LNCAP (cell line): ENCODE results near the gene MGST3.

Experiments used
- TF ChIP-seq, protein P1 (sequence below): fragments of 450-650 bp; IDR thresholded peaks from 2 replicates; pipeline ENCODE4 v1.5.1; 2017; ENCODE audit warnings: mild to moderate bottlenecking

Gene MGST3

DNA sequence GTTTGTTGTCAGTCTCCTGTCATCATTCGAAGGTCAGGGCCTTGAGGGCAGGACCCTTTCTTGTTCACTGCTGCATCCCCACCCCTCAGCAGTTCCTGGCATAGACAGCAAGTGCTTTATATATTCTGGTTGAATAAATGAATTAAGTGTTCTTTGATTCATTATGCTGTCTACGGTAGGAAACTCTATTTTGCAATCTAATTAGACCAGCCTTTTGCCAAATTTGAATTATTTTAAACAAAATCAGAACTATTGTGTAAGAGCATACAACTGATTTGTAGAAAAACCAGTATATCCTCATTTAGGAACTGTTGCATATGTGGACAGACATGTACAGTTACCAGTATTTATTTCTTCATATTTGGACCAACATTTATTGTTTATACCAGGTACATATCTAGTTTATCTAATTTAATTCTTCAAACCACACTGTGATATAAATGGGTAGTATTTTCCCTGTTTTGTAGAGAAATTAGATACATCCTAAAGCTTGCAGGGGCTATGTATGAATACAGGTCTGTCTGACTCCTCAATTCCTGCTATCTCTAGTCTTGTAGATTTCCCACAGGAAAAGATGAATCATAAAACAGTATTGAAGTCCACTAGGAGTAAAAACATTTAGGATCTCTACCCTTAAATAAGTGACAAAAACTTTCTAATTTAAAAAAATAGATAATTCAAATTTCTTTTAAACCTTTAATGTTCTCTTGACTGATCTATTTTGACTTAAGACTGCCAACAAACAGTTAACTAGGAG lies 10.4 kb downstream of the MGST3 start:
- TF ChIP-seq, protein P1, sequence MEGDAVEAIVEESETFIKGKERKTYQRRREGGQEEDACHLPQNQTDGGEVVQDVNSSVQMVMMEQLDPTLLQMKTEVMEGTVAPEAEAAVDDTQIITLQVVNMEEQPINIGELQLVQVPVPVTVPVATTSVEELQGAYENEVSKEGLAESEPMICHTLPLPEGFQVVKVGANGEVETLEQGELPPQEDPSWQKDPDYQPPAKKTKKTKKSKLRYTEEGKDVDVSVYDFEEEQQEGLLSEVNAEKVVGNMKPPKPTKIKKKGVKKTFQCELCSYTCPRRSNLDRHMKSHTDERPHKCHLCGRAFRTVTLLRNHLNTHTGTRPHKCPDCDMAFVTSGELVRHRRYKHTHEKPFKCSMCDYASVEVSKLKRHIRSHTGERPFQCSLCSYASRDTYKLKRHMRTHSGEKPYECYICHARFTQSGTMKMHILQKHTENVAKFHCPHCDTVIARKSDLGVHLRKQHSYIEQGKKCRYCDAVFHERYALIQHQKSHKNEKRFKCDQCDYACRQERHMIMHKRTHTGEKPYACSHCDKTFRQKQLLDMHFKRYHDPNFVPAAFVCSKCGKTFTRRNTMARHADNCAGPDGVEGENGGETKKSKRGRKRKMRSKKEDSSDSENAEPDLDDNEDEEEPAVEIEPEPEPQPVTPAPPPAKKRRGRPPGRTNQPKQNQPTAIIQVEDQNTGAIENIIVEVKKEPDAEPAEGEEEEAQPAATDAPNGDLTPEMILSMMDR, result no peak

DNA sequence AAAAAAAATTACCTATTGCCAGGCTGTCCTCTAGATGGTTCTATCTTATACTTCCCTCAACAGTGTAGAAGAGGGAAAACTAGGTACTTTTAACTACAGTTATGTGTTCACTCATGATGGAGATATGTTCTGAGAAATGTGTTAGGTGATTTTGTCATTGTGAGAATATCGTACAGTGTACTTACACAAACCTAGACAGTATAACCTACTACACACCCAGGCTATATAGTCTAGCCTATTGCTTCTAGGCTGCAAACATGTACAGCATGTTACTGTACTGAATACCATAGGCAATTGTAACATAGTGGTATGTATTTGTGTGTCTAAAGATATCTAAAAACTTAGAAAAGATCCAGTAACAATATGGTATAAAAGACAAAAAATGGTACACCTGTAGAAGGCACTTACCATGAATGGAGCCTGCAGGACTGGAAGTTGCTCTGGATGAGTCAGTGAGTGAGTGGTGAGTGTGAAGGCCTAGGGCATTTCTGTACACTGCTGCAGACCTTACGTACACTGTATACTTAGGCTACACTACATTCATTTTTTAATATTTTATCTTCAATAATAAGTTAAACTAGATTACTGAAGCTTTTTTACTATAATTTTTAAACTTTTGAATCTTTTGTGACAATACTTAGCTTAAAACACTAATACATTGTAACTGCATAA lies 13.2 kb downstream of the MGST3 start:
- TF ChIP-seq, protein P1, result no peak

DNA sequence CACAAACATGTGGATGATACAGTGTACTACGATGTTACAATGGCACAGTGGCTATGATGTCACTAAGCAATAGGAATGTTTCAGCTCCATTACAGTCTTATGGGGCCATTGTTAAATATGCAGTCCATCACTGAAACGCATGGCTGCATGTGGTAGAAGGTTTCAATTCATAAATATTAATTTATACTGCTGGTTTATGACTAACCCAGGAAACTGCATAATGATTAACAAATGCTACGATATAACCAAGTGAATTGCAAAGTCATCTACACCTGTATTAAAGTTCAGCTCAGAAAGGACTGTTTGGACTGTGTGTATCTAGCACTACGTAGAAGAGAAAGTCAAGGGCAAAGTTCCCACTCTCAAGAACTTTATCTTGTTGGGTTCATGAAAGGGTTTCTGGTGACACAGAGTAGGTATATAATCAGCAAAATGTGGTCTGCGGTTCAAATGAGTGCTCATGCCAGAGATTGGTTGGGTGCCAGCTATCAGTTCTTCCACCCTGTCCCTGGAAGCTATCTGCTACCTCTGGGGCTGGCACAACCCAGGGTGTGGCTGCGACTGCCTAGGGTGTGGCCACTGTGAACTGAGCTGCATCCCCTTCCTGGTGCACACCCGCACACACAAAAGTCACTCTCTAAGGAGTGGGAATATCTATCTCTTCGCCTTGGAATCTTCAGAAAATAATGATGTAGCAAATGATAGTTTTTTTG lies 14.8 kb downstream of the MGST3 start:
- TF ChIP-seq, protein P1, result no peak

DNA sequence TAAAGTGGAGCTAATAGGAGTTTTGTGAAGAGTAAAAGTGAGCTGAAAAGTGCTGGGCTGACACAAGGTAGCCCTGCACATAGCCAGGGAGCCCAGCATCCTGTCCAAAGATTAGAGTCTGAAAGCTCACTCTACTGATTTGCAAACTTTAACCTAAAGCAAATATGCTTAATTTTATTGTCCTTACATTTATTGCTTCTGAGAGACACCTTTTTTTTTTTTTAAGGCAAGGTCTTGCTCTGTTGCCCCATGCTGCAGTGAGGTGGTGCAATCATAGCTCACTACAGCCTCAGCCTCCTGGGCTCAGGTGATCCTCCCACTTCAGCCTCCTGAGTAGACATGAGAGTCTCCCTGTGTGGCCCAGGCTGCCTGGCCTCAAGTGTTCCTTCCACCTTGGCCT lies 16.5 kb downstream of the MGST3 start:
- TF ChIP-seq, protein P1, result no peak

DNA sequence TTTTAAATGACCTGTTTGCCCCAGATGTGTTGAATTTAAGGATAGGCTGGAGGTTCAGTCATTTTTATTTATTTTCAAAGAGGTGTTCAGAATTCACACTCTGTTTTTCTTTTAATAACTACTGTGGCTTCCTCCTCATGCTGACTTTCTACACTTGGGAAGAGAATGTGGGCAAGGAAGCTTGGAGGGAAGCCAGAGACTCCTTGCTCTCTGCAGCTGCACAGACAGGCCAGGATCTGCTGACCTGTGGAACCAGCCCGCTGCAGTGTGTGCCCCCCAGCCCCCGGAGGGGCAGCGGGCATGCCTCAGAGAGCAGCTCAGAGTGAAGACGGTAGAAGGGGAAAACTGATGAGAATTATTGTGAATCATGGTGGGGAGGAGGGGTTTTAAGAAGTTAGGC lies 16.9 kb downstream of the MGST3 start:
- TF ChIP-seq, protein P1, result no peak

DNA sequence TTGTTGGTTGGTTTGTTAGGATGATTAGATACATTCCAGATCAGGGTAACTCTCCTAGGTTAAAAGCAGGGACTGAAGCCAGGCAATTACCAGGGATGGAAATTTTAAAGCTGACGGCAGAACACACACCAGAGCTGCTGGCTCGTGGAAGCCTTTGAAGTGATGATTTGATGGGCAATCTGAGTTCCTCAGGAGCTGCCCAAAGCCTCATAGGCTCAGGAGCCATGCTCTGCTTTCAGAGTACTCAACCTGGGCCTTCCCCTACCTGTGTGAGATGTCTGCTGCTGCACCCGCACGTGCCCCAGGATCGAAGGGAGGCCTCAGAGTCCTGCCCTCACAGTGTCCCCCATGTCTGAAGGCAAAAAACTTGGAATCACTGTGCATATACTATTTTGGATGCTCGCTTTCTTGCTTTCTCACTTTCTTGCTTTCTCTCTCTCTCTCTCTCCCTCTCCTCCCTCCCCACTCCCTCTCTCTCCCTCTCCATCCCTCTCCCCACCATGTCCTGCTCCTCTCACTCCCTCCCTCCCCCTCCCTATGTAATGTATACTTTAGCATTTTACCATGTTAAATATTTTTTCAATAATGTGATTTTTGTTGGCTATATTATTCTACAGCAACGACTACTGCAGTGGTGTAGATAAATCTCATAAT lies 18.0 kb downstream of the MGST3 start:
- TF ChIP-seq, protein P1, result no peak

DNA sequence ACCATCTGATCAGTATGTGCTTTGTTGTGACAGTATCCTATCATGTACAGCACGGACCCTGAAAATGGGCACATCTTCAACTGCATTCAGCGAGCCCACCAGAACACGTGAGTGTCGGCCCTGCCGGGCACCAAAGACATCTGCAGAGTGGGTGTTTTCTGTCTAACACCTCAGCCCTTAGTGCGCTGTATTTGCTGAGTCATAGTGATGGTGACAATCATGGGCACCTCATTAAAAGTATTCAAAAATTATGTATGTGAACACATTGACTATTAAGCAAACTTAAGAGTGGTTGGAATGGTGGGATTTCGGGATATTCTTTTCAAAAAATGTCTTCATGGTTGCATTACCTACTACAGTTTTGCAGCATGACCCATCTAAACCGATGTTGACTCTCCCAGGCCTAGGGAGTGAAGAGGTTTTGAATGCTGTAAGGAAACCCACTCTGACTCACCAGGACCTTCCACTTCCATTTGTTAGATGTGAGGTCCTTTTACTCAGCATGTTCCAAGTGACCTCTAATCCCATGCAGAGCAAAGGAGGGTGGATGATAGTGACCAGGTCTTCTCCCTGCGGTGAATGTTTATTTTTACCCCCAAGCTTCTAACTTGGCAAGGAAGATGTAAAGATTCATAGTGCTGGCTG lies 20.1 kb downstream of the MGST3 start:
- TF ChIP-seq, protein P1, result no peak
